GM12891 (cell line): ENCODE results near the gene TCHP.

ENCODE experiments used
- PAX5 ChIP-seq: IDR thresholded peaks from 2 replicates; pipeline ENCODE4 v1.6.1; 2011; ENCODE audit warnings: low read length, moderate library complexity, mild to moderate bottlenecking; ENCODE audit not compliant: insufficient read depth, severe bottlenecking
- POLR2A ChIP-seq: IDR thresholded peaks from 2 replicates; pipeline ENCODE4 v1.6.1; 2011; ENCODE audit warnings: low read depth, low read length, control low read depth
- POLR2AphosphoS5 ChIP-seq: IDR thresholded peaks from 2 replicates; pipeline ENCODE4 v1.6.1; 2011; ENCODE audit warnings: low read depth, low read length, control low read depth
- TAF1 ChIP-seq: IDR thresholded peaks from 2 replicates; pipeline ENCODE4 v1.6.1; 2011; ENCODE audit warnings: low read depth, low read length, control low read depth

DNA sequence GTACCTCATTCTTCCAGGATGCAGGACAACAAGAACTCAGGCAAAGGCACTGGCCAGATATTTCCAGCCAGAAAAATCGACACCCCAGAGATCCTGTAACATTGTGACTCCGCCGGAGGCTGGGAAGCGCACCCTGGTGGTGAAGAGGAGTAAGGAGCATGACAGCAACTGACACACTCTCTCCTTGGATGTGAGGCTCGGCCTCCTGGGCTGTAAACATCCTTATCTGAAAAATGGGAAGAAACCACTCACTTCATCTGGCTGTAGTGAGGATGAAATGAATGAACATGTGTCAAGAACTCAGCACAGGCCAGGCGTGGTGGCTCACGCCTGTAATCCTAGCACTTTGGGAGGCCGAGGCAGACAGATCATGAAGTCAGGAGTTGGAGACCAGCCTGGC lies 27.5 kb downstream of the TCHP start:
- TF ChIP-seq POLR2A (no peak), TAF1 (no peak), POLR2AphosphoS5 (no peak), PAX5 (no peak)
